ENCODE measurements around the gene CTU2. TPM values are rescaled to one million over a fixed set of nuclear protein-coding genes. Genes with fewer than 3 reads are reported as not detected.

Gene CTU2
- polyA plus RNA-seq, 10 donors: 8.2 to 15.7 (median 11.8) TPM

- no peak for DNase-seq
Measured at GRCh38 chr16:88680554-88681083, 25.7 kb upstream of the CTU2 start.

GRCh38 chr16:88681084-88681680 is 25.1 kb upstream of the CTU2 start:
- no peak for DNase-seq

- DNase-seq: peak in 1 of 3 donors; percentile 41
Measured at GRCh38 chr16:88681709-88682451, 24.4 kb upstream of the CTU2 start.

GRCh38 chr16:88684569-88685155 is 21.6 kb upstream of the CTU2 start:
- DNase-seq: no peak

GRCh38 chr16:88685156-88686061 is 20.9 kb upstream of the CTU2 start:
- no peak for DNase-seq

GRCh38 chr16:88686062-88686438 is 20.3 kb upstream of the CTU2 start:
- DNase-seq: no peak

- peak; percentile 60 to 85 (median 70) for DNase-seq
Measured at GRCh38 chr16:88686439-88687253, 19.7 kb upstream of the CTU2 start, which contains the start of gene SNAI3. TSS of gene SNAI3 (minus strand) at chr16:88686507. CDS start at chr16:88686406, 101 bp downstream.

- DNase-seq: no peak
Measured at GRCh38 chr16:88687254-88687576, 19.1 kb upstream of the CTU2 start.

- no peak for DNase-seq
Measured at GRCh38 chr16:88687676-88688012, 18.7 kb upstream of the CTU2 start.

GRCh38 chr16:88688013-88688778 is 18.1 kb upstream of the CTU2 start:
- DNase-seq: no peak

GRCh38 chr16:88690341-88691128 is 15.8 kb upstream of the CTU2 start:
- no peak for DNase-seq

GRCh38 chr16:88691129-88691813 is 15.0 kb upstream of the CTU2 start:
- no peak for DNase-seq

- DNase-seq: no peak
Measured at GRCh38 chr16:88691924-88692560, 14.3 kb upstream of the CTU2 start.

GRCh38 chr16:88692861-88693260 is 13.4 kb upstream of the CTU2 start:
- no peak for DNase-seq

GRCh38 chr16:88693420-88694177 is 12.7 kb upstream of the CTU2 start:
- no peak for DNase-seq

GRCh38 chr16:88694221-88695087 is 11.8 kb upstream of the CTU2 start:
- DNase-seq: no peak

GRCh38 chr16:88695218-88695617 is 11.1 kb upstream of the CTU2 start:
- DNase-seq: no peak
